A549 (cell line): ENCODE data around the gene KBTBD7. TPM values are rescaled to one million over a fixed set of nuclear protein-coding genes. Genes with fewer than 3 reads are reported as not detected.

ENCODE experiments used
- polyA plus RNA-seq, 4 experiments: library from polyadenylated mRNA; depleted of rRNA in 3 of 4; stranded (reverse); fragments of >200 nt; fragmentation: RNase III in 1 of 4; extraction: RNeasy Plus Mini Kit Qiagen cat#74134 plus additional on column Dnase treatment in 1 of 4; gene quantifications; 2 replicates in 3 of 4; 3 replicates in 1 of 4; pipeline ENCODE4 v1.2.3, GENCODE V29; 2011 to 2017

KBTBD7 gene
- polyA plus RNA-seq, 2 of the 4 experiments (the other 2 are of a cell fraction): 3.2 to 4.4 TPM

Other genes with a start within 250 kb of the KBTBD7 start
- gene ELF1, start 175.3 kb downstream of the KBTBD7 start, polyA plus RNA-seq (2011; rRNA removed): 40.5 and 45.0 TPM in 2 replicates
- gene ELF1, start 175.3 kb downstream of the KBTBD7 start, polyA plus RNA-seq (2017; fragmentation: RNase III; extraction: RNeasy Plus Mini Kit Qiagen cat#74134 plus additional on column Dnase treatment): 21.4 to 27.1 TPM (median 24.9 TPM) in 3 replicates
- gene WBP4, start 133.1 kb downstream of the KBTBD7 start, polyA plus RNA-seq (2011; rRNA removed): 7.5 and 13.9 TPM in 2 replicates
- 9.0 to 9.8 TPM (median 9.3 TPM) in 3 replicates for gene WBP4, start 133.1 kb downstream of the KBTBD7 start, polyA plus RNA-seq (2017; fragmentation: RNase III; extraction: RNeasy Plus Mini Kit Qiagen cat#74134 plus additional on column Dnase treatment)
- gene KBTBD6, start 61.8 kb downstream of the KBTBD7 start, polyA plus RNA-seq (2011; rRNA removed): 5.0 and 5.4 TPM in 2 replicates
- gene KBTBD6, start 61.8 kb downstream of the KBTBD7 start, polyA plus RNA-seq (2017; fragmentation: RNase III; extraction: RNeasy Plus Mini Kit Qiagen cat#74134 plus additional on column Dnase treatment): 5.1 to 5.5 TPM (median 5.3 TPM) in 3 replicates
- gene MTRF1, start 69.0 kb upstream of the KBTBD7 start, polyA plus RNA-seq (2011; rRNA removed): 15.2 and 16.1 TPM in 2 replicates
- 8.0 to 9.1 TPM (median 8.1 TPM) in 3 replicates for gene MTRF1, start 69.0 kb upstream of the KBTBD7 start, polyA plus RNA-seq (2017; fragmentation: RNase III; extraction: RNeasy Plus Mini Kit Qiagen cat#74134 plus additional on column Dnase treatment)
- 16.7 and 18.8 TPM in 2 replicates for gene NAA16, start 116.7 kb upstream of the KBTBD7 start, polyA plus RNA-seq (2011; rRNA removed)
- gene NAA16, start 116.7 kb upstream of the KBTBD7 start, polyA plus RNA-seq (2017; fragmentation: RNase III; extraction: RNeasy Plus Mini Kit Qiagen cat#74134 plus additional on column Dnase treatment): 10.4 to 10.5 TPM (median 10.5 TPM) in 3 replicates